Activated naive CD8-positive, alpha-beta T cell treated with anti-CD3 and anti-CD28 coated beads, Interleukin-2, amount 10 ng/mL, durations not matched to agents 7 days and 5 days (primary cell): ENCODE results near the gene LOXHD1. TPM values are rescaled to one million over a fixed set of nuclear protein-coding genes. Genes with fewer than 3 reads are reported as not detected.

Experiments
- ATAC-seq: fragments of 150-1000 bp; cut with Tn5 transposase; one replicate; pipeline ENCODE4 v1.10.0; 2021; ENCODE audit warnings: low read depth, moderate library complexity
- POLR2A ChIA-PET: fragments of 350-600 bp; sonication (Branson Sonifier 250); formaldehyde crosslinking; loops from one replicate; lab custom pipeline; 2021; ENCODE audit warnings: antibody characterized with exemption; lab: Charles Lee
- DNase-seq: peaks from one replicate; pipeline ENCODE4 v3.0.0; 2021
- H3K27ac Mint-ChIP-seq: one replicate; pipeline ENCODE4 v1.8.0; 2022; ENCODE audit warnings: mild to moderate bottlenecking, mixed read lengths
- H3K27me3 Mint-ChIP-seq: one replicate; pipeline ENCODE4 v1.8.0; 2022; ENCODE audit warnings: mild to moderate bottlenecking, moderate library complexity, mixed read lengths
- H3K36me3 Mint-ChIP-seq: one replicate; pipeline ENCODE4 v1.8.0; 2021; ENCODE audit warnings: mild to moderate bottlenecking, mixed read lengths
- H3K4me1 Mint-ChIP-seq: one replicate; pipeline ENCODE4 v1.8.0; 2021; ENCODE audit warnings: mixed read lengths
- H3K4me3 Mint-ChIP-seq: one replicate; pipeline ENCODE4 v1.8.0; 2022; ENCODE audit warnings: mild to moderate bottlenecking, moderate library complexity, mixed read lengths
- H3K9me3 Mint-ChIP-seq: one replicate; pipeline ENCODE4 v1.8.0; 2021; ENCODE audit warnings: mixed read lengths
- total RNA-seq, 2 experiments: library from RNA; stranded (reverse); gene quantifications; one replicate each; pipeline ENCODE4 v1.2.3, GENCODE V29; 2021

LOXHD1 gene
- total RNA-seq, 2 experiments from 2014 or later = 0.26 to 0.39 TPM

- Mint-ChIP-seq H3K36me3 (peaks cover 6% of the 10 kb centered on the region), H3K4me3 (no peak overlapping the region), H3K4me1 (peaks cover 26% of the 10 kb centered on the region), H3K27ac (peak overlapping the region; percentile 85), H3K9me3 (peaks cover 4% of the 10 kb centered on the region), H3K27me3 (peaks cover 11% of the 10 kb centered on the region)
- POLR2A ChIA-PET = interaction anchor here (0.5 kb wide), 1 partner anchor 41 kb away, joined by 3 read pairs; no protein-coding TSS in a partner anchor
- ATAC-seq (no peak), DNase-seq (no peak)
These were observed 26.0 kb downstream of the LOXHD1 start for GRCh38 chr18:46630991-46631390.

GRCh38 chr18:46630160-46630559 lies 26.9 kb downstream of the LOXHD1 start:
- Mint-ChIP-seq H3K4me1 (peaks cover 27% of the 10 kb centered on the region), H3K27ac (peak overlapping the region; percentile 85), H3K4me3 (peak overlapping the region; percentile 60), H3K36me3 (peaks cover 8% of the 10 kb centered on the region), H3K9me3 (peaks cover 4% of the 10 kb centered on the region), H3K27me3 (peaks cover 11% of the 10 kb centered on the region)
- peak; percentile 53 for DNase-seq
- ATAC-seq = peak; percentile 88
- POLR2A ChIA-PET = interaction anchor here (0.5 to 1.1 kb wide), 2 partner anchors 409 to 457 kb away, joined by 3 read pairs; a partner anchor contains a TSS

GRCh38 chr18:46629361-46629760 lies 27.7 kb downstream of the LOXHD1 start:
- H3K27me3 Mint-ChIP-seq = peaks cover 11% of the 10 kb centered on the region
- H3K4me1 Mint-ChIP-seq = peaks cover 32% of the 10 kb centered on the region
- H3K9me3 Mint-ChIP-seq = peaks cover 4% of the 10 kb centered on the region
- no peak for DNase-seq
- POLR2A ChIA-PET = interaction anchor here (1.1 kb wide), 1 partner anchor 456 kb away, joined by 3 read pairs; a partner anchor contains a TSS
- H3K4me3 Mint-ChIP-seq = peak overlapping the region; percentile 60
- peaks cover 8% of the 10 kb centered on the region for H3K36me3 Mint-ChIP-seq
- no peak for ATAC-seq
- peak overlapping the region; percentile 56 for H3K27ac Mint-ChIP-seq

- no peak for ATAC-seq
- peaks cover 43% of the 10 kb centered on the region for H3K4me1 Mint-ChIP-seq
- POLR2A ChIA-PET = no interaction called here
These were observed 28.8 kb downstream of the LOXHD1 start for GRCh38 chr18:46628206-46628605.

GRCh38 chr18:46627136-46627535 lies 29.9 kb downstream of the LOXHD1 start:
- POLR2A ChIA-PET = no interaction called here
- H3K27ac Mint-ChIP-seq = no peak overlapping the region
- no peaks in the 10 kb centered on the region for H3K27me3 Mint-ChIP-seq
- H3K4me3 Mint-ChIP-seq = no peak overlapping the region
- H3K9me3 Mint-ChIP-seq = peaks cover 4% of the 10 kb centered on the region
- H3K4me1 Mint-ChIP-seq = peaks cover 48% of the 10 kb centered on the region
- peaks cover 8% of the 10 kb centered on the region for H3K36me3 Mint-ChIP-seq
- DNase-seq (no peak), ATAC-seq (no peak)

More at GRCh38 chr18:46628206-46628605, 28.8 kb downstream of the LOXHD1 start:
- H3K36me3 Mint-ChIP-seq = peaks cover 8% of the 10 kb centered on the region
- H3K27me3 Mint-ChIP-seq = peaks cover 6% of the 10 kb centered on the region
- H3K9me3 Mint-ChIP-seq = peaks cover 4% of the 10 kb centered on the region
- DNase-seq = no peak
- H3K27ac Mint-ChIP-seq = no peak overlapping the region
- H3K4me3 Mint-ChIP-seq = no peak overlapping the region

- no peak for ATAC-seq
- H3K4me1 Mint-ChIP-seq = peaks cover 50% of the 10 kb centered on the region
- H3K4me3 Mint-ChIP-seq = no peak overlapping the region
- H3K36me3 Mint-ChIP-seq = peaks cover 2% of the 10 kb centered on the region
- H3K9me3 Mint-ChIP-seq = no peaks in the 10 kb centered on the region
- H3K27me3 Mint-ChIP-seq = no peaks in the 10 kb centered on the region
- POLR2A ChIA-PET = no interaction called here
- H3K27ac Mint-ChIP-seq = peak overlapping the region; percentile 84
- no peak for DNase-seq
These were observed 32.0 kb downstream of the LOXHD1 start for GRCh38 chr18:46625069-46625468.

GRCh38 chr18:46624127-46624526 lies 32.9 kb downstream of the LOXHD1 start:
- Mint-ChIP-seq H3K27me3 (no peaks in the 10 kb centered on the region), H3K36me3 (peaks cover 2% of the 10 kb centered on the region), H3K4me1 (peaks cover 40% of the 10 kb centered on the region), H3K9me3 (no peaks in the 10 kb centered on the region), H3K27ac (peak overlapping the region; percentile 84), H3K4me3 (peak overlapping the region; percentile 45)
- ATAC-seq = no peak
- no peak for DNase-seq
- POLR2A ChIA-PET = interaction anchor here (1.7 kb wide), 1 partner anchor 451 kb away, joined by 4 read pairs; a partner anchor contains a TSS

- peak overlapping the region; percentile 45 for H3K4me3 Mint-ChIP-seq
- peak; percentile 67 for DNase-seq
- H3K27ac Mint-ChIP-seq = peak overlapping the region; percentile 84
- peak; percentile 87 for ATAC-seq
- peaks cover 36% of the 10 kb centered on the region for H3K4me1 Mint-ChIP-seq
- POLR2A ChIA-PET = interaction anchor here (1.7 kb wide), 1 partner anchor 450 kb away, joined by 4 read pairs; a partner anchor contains a TSS
- no peaks in the 10 kb centered on the region for H3K9me3 Mint-ChIP-seq
- no peaks in the 10 kb centered on the region for H3K27me3 Mint-ChIP-seq
- H3K36me3 Mint-ChIP-seq = peaks cover 2% of the 10 kb centered on the region
These were observed 33.5 kb downstream of the LOXHD1 start for GRCh38 chr18:46623541-46623940.

- peaks cover 36% of the 10 kb centered on the region for H3K4me1 Mint-ChIP-seq
- peaks cover 2% of the 10 kb centered on the region for H3K36me3 Mint-ChIP-seq
- peak overlapping the region; percentile 45 for H3K4me3 Mint-ChIP-seq
- POLR2A ChIA-PET = interaction anchor here (0.9 to 1.7 kb wide), 3 partner anchors 14 to 450 kb away, joined by 3 to 4 read pairs (median 3); a partner anchor contains a TSS
- DNase-seq = no peak
- H3K27me3 Mint-ChIP-seq = no peaks in the 10 kb centered on the region
- peak; percentile 23 for ATAC-seq
- peak overlapping the region; percentile 84 for H3K27ac Mint-ChIP-seq
- no peaks in the 10 kb centered on the region for H3K9me3 Mint-ChIP-seq
These were observed 34.0 kb downstream of the LOXHD1 start for GRCh38 chr18:46622999-46623398.

GRCh38 chr18:46622451-46622850 lies 34.6 kb downstream of the LOXHD1 start:
- DNase-seq (no peak), ATAC-seq (no peak)
- Mint-ChIP-seq H3K4me3 (no peak overlapping the region), H3K27ac (peak overlapping the region; percentile 84), H3K4me1 (peaks cover 39% of the 10 kb centered on the region), H3K27me3 (no peaks in the 10 kb centered on the region), H3K36me3 (peaks cover 2% of the 10 kb centered on the region), H3K9me3 (no peaks in the 10 kb centered on the region)
- POLR2A ChIA-PET = interaction anchor here (0.9 to 1.7 kb wide), 3 partner anchors 15 to 449 kb away, joined by 3 to 4 read pairs (median 3); a partner anchor contains a TSS

GRCh38 chr18:46621871-46622270 lies 35.1 kb downstream of the LOXHD1 start:
- POLR2A ChIA-PET = interaction anchor here (1.1 kb wide), 1 partner anchor 15 kb away, joined by 3 read pairs; no protein-coding TSS in a partner anchor
- DNase-seq = no peak
- ATAC-seq = no peak
- Mint-ChIP-seq H3K4me3 (no peak overlapping the region), H3K27me3 (no peaks in the 10 kb centered on the region), H3K9me3 (no peaks in the 10 kb centered on the region), H3K36me3 (peaks cover 2% of the 10 kb centered on the region), H3K4me1 (peaks cover 40% of the 10 kb centered on the region), H3K27ac (peak overlapping the region; percentile 77)

GRCh38 chr18:46621111-46621766 lies 35.8 kb downstream of the LOXHD1 start:
- ATAC-seq = no peak
- POLR2A ChIA-PET = no interaction called here

GRCh38 chr18:46619559-46619958 lies 37.5 kb downstream of the LOXHD1 start:
- no peak for DNase-seq
- H3K4me3 Mint-ChIP-seq = no peak overlapping the region
- no peaks in the 10 kb centered on the region for H3K36me3 Mint-ChIP-seq
- H3K27me3 Mint-ChIP-seq = peaks cover 6% of the 10 kb centered on the region
- POLR2A ChIA-PET = no interaction called here
- no peaks in the 10 kb centered on the region for H3K9me3 Mint-ChIP-seq
- peaks cover 34% of the 10 kb centered on the region for H3K4me1 Mint-ChIP-seq
- ATAC-seq = no peak
- no peak overlapping the region for H3K27ac Mint-ChIP-seq

More at GRCh38 chr18:46621111-46621766, 35.8 kb downstream of the LOXHD1 start:
- Mint-ChIP-seq H3K9me3 (no peaks in the 10 kb centered on the region), H3K27ac (peak overlapping the region; percentile 77), H3K36me3 (peaks cover 2% of the 10 kb centered on the region), H3K4me1 (peaks cover 40% of the 10 kb centered on the region), H3K4me3 (peak overlapping the region; percentile 14), H3K27me3 (peaks cover 4% of the 10 kb centered on the region)
- DNase-seq = no peak
